GM23248 (cell line): ENCODE data around the gene SETBP1.

Experiments used
- EZH2 ChIP-seq: fragments of 200-600 bp; sonication (generic); IDR thresholded peaks from 2 replicates; pipeline ENCODE4 v1.6.1; 2018; ENCODE audit warnings: antibody characterized with exemption, mild to moderate bottlenecking; ENCODE audit not compliant: insufficient read depth, poor library complexity, severe bottlenecking
- EZH2phosphoT487 ChIP-seq: fragments of 200-600 bp; sonication (generic); IDR thresholded peaks from 2 replicates; pipeline ENCODE4 v1.6.1; 2018; ENCODE audit warnings: antibody characterized with exemption, moderate library complexity, mild to moderate bottlenecking, low read depth; ENCODE audit not compliant: insufficient read depth

GRCh38 chr18:44996261-44996660 is 315.6 kb downstream of the SETBP1 start:
- TF ChIP-seq EZH2 (no peak), EZH2phosphoT487 (no peak)
